PC-9 (cell line): ENCODE measurements around the gene DDX52. TPM values are rescaled to one million over a fixed set of nuclear protein-coding genes. Genes with fewer than 3 reads are reported as not detected.

Experiments
- BruUV-seq: library from RNA; stranded (reverse); fragments of 400-500 nt; replicated peaks from 2 replicates; lab custom pipeline; 2021; lab: Mats Ljungman, UMichigan
- CTCF ChIA-PET: fragments of 300-600 bp; sonication (Branson Sonifier 250); formaldehyde crosslinking; loops from one replicate; lab custom pipeline; 2022; ENCODE audit warnings: antibody characterized with exemption; lab: Charles Lee
- POLR2A ChIA-PET: fragments of 300-600 bp; sonication (Branson Sonifier 250); formaldehyde crosslinking; loops from one replicate; lab custom pipeline; 2022; ENCODE audit warnings: antibody characterized with exemption; ENCODE audit not compliant: unreplicated experiment; lab: Charles Lee
- DNase-seq, 2 experiments: peaks; one replicate each; pipeline versions ENCODE4 v3.0.0 to v3.0.0-alpha.2; 2015 to 2022; ENCODE audit warnings: mixed read lengths in 1 of 2
- H2AFZ ChIP-seq: fragments of 200-600 bp; sonication (generic); 2 replicates; pipeline ENCODE4 v1.8.1; 2017; ENCODE audit warnings: antibody characterized with exemption
- H3F3A ChIP-seq: fragments of 200-600 bp; sonication (generic); 2 replicates; pipeline ENCODE4 v1.8.1; 2017; ENCODE audit warnings: antibody characterized with exemption, mild to moderate bottlenecking, low read depth; ENCODE audit not compliant: insufficient read depth
- H3K27ac ChIP-seq: fragments of 200-600 bp; sonication (generic); 2 replicates; pipeline ENCODE4 v1.6.1; 2016; ENCODE audit warnings: mixed run types
- H3K27me3 ChIP-seq: fragments of 200-600 bp; sonication (generic); 2 replicates; pipeline ENCODE4 v1.6.1; 2016; ENCODE audit warnings: low read depth, mixed run types; ENCODE audit not compliant: insufficient read depth
- H3K36me3 ChIP-seq: fragments of 200-600 bp; sonication (generic); 2 replicates; pipeline ENCODE4 v1.6.1; 2016; ENCODE audit warnings: low read depth, mixed run types
- H3K4me1 ChIP-seq: fragments of 200-600 bp; sonication (generic); replicated peaks from 2 replicates; pipeline ENCODE4 v1.6.1; 2016; ENCODE audit warnings: mixed run types; ENCODE audit not compliant: insufficient read depth
- H3K4me2 ChIP-seq: fragments of 200-600 bp; sonication (generic); 2 replicates; pipeline ENCODE4 v1.6.1; 2017; ENCODE audit warnings: mixed run types
- H3K4me3 ChIP-seq: fragments of 200-600 bp; sonication (generic); 2 replicates; pipeline ENCODE4 v1.6.1; 2016; ENCODE audit warnings: mixed run types
- H3K79me2 ChIP-seq: fragments of 200-600 bp; sonication (generic); 2 replicates; pipeline ENCODE4 v1.6.1; 2017; ENCODE audit warnings: low read depth, mixed run types
- H3K9me2 ChIP-seq: fragments of 200-600 bp; sonication (generic); 2 replicates; pipeline ENCODE4 v1.8.1; 2017; ENCODE audit warnings: mild to moderate bottlenecking; ENCODE audit not compliant: insufficient read depth
- H3K9me3 ChIP-seq: fragments of 200-600 bp; sonication (generic); 2 replicates; pipeline ENCODE4 v1.8.1; 2016; ENCODE audit warnings: low read depth; ENCODE audit not compliant: insufficient read depth
- H4K20me1 ChIP-seq: fragments of 200-600 bp; sonication (generic); 2 replicates; pipeline ENCODE4 v1.8.1; 2017; ENCODE audit not compliant: insufficient read depth
- EZH2 ChIP-seq: fragments of 200-600 bp; sonication (generic); IDR thresholded peaks from 2 replicates; pipeline ENCODE4 v1.8.0; 2017; ENCODE audit warnings: antibody characterized with exemption, low read depth
- intact Hi-C: fragments of 100-400 bp; cut with micrococcal nuclease; formaldehyde crosslinking; loops from one replicate; pipeline ENCODE4 v1.10.0; 2022; ENCODE audit not compliant: unreplicated experiment
- total RNA-seq: library from RNA; stranded (reverse); gene quantifications from 2 replicates; pipeline ENCODE4 v1.2.3, GENCODE V29; 2021
- TF ChIP-seq, protein P1 (sequence below): fragments of 200-600 bp; sonication (generic); conservative IDR thresholded peaks from 2 replicates; pipeline ENCODE4 v1.6.1; 2017; ENCODE audit warnings: mixed run types, antibody characterized with exemption, mild to moderate bottlenecking, moderate library complexity

Gene DDX52
- total RNA-seq, 1 experiment from 2014 or later: 31.8 TPM

DNA sequence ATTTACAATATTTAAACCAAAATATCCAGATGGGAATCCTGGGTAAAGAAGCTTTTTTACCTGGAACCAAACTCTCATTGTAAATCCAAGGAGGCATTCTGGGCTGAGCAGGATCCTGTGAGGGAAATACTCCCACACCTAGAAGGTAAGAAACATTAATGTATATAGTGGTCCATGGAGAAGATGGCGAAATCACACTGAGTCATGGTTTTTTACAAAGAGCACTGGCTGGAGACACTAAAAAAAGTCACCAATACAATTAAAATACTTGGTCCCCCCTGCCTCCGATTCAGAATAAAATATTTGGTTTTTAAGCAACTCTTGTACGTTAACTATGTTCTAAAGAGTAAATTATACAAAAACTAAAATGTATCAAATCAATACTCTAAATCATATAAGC, 67.0 kb downstream of the DDX52 start:
- Histone ChIP-seq H4K20me1 (no peaks in the 10 kb centered on the region; the same call in 1 of the 2 replicates), H3K9me2 (no peaks in the 10 kb centered on the region), H3F3A (peaks cover 5% of the 10 kb centered on the region; the same call in 1 of the 2 replicates), H2AFZ (no peak overlapping the region), H3K4me1 (no peaks in the 10 kb centered on the region), H3K36me3 (peaks cover 25% of the 10 kb centered on the region), H3K4me2 (no peak overlapping the region), H3K4me3 (no peak overlapping the region), H3K9me3 (no peaks in the 10 kb centered on the region), H3K27me3 (no peaks in the 10 kb centered on the region), H3K79me2 (no peaks in the 10 kb centered on the region), H3K27ac (no peak overlapping the region)
- DNase-seq: no peak
- CTCF ChIA-PET: no interaction called here
- intact Hi-C loops: no loop called here
- TF ChIP-seq, protein P1, sequence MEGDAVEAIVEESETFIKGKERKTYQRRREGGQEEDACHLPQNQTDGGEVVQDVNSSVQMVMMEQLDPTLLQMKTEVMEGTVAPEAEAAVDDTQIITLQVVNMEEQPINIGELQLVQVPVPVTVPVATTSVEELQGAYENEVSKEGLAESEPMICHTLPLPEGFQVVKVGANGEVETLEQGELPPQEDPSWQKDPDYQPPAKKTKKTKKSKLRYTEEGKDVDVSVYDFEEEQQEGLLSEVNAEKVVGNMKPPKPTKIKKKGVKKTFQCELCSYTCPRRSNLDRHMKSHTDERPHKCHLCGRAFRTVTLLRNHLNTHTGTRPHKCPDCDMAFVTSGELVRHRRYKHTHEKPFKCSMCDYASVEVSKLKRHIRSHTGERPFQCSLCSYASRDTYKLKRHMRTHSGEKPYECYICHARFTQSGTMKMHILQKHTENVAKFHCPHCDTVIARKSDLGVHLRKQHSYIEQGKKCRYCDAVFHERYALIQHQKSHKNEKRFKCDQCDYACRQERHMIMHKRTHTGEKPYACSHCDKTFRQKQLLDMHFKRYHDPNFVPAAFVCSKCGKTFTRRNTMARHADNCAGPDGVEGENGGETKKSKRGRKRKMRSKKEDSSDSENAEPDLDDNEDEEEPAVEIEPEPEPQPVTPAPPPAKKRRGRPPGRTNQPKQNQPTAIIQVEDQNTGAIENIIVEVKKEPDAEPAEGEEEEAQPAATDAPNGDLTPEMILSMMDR: no peak
- TF ChIP-seq EZH2: no peak
- POLR2A ChIA-PET: no interaction called here
- BruUV-seq: no TSS peak

DNA sequence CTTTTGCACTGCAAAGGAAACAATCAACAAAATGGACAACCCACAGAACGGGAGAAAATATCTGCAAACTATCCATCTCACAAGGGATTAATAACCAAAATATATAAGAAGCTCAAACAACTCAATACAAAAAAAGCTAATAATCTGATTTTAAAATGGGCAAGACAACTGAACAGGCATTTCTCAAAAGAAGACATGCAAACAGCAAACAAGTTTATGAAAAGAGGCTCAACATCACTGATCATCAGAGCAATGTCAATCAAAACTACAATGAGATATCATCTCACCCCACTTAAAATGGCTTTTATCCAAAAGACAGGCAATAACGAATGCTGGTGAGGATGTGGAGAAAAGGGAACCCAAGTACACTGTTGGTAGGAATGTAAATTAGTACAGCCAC, 68.8 kb downstream of the DDX52 start:
- Histone ChIP-seq H3K9me2 (no peaks in the 10 kb centered on the region), H4K20me1 (no peaks in the 10 kb centered on the region; the same call in 1 of the 2 replicates), H3K9me3 (no peaks in the 10 kb centered on the region), H3K4me2 (no peak overlapping the region), H3K36me3 (peaks cover 19% of the 10 kb centered on the region), H3K4me3 (no peak overlapping the region), H3K79me2 (no peaks in the 10 kb centered on the region), H3K4me1 (no peaks in the 10 kb centered on the region), H3K27me3 (no peaks in the 10 kb centered on the region), H3F3A (peaks cover 5% of the 10 kb centered on the region; the same call in 1 of the 2 replicates), H3K27ac (no peak overlapping the region), H2AFZ (no peak overlapping the region)
- intact Hi-C loops: loop anchor here (5.0 kb wide), 1 partner anchor 972 kb away; the partner anchor contains the start of gene MRM1
- TF ChIP-seq, protein P1: no peak
- TF ChIP-seq EZH2: no peak
- POLR2A ChIA-PET: no interaction called here
- CTCF ChIA-PET: no interaction called here
- DNase-seq: no peak
- no TSS peak for BruUV-seq

DNA sequence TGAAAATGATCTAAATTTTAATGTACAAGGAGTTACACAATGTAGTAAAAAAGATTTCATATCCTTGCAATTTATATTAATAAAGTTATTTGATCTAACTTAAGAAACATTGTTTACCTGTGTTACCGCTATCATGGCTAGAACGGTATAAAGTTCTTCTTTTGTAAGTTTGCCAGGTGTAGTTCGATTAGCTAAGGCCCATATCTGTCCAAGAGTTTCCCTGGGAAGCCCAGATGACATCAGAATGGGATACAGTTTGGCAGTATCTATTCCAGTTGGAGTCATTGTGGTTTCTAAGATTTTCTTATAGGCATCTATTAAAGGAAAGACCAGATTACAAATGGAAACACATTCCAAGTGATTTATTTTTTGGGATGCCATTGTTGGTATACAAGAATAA, 71.6 kb downstream of the DDX52 start:
- Histone ChIP-seq H2AFZ (no peak overlapping the region), H3K36me3 (peaks cover 35% of the 10 kb centered on the region), H4K20me1 (no peaks in the 10 kb centered on the region; the same call in 1 of the 2 replicates), H3K9me3 (no peaks in the 10 kb centered on the region), H3K4me3 (no peak overlapping the region), H3K27me3 (no peaks in the 10 kb centered on the region), H3K4me2 (no peak overlapping the region), H3K9me2 (no peaks in the 10 kb centered on the region), H3K4me1 (no peaks in the 10 kb centered on the region), H3K79me2 (no peaks in the 10 kb centered on the region), H3F3A (peaks cover 5% of the 10 kb centered on the region; the same call in 1 of the 2 replicates), H3K27ac (no peak overlapping the region)
- ChIA-PET POLR2A (no interaction called here), CTCF (interaction anchor here (0.6 kb wide), 1 partner anchor 168 kb away, joined by 3 read pairs; no protein-coding TSS in a partner anchor)
- intact Hi-C loops: loop anchor here (2.0 to 5.0 kb wide), 2 partner anchors 199 to 969 kb away; partner anchors contain the start of gene MRM1
- BruUV-seq: no TSS peak
- no peak for DNase-seq
- TF ChIP-seq, protein P1: no peak
- no peak for TF ChIP-seq EZH2
